Activated T-helper 1 cell treated with Interleukin-2 at 50 U/mL for 16 hours (primary cell): ENCODE data around the gene OBSCN.

Experiments
- DNase-seq: peaks from one replicate; pipeline ENCODE4 v3.0.0-alpha.2; 2020; ENCODE audit warnings: low read depth

OBSCN gene

DNA sequence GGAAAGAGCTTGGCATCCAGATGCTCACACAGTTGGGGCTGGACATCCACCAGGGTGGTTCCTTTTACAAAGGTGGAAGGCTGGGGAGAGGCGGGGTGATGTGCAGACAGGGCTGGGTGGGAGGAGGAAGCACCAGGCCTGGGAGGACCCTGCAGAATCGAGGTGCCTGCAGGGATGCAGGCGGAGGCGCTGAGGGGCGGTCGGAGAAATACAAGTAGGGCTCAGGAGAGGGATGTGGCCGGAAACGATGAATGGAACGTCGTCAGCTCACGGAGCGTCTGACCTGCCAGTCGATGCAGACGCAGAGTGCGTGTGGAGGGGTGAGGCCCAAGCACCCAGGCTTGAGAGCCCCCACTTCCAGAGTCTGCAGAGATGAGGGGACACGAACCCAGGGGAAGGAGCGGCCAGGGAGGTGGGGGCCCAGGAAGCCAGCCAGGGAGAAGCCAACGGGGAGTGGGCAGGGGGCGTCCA, 135.4 kb downstream of the OBSCN start:
- DNase-seq: no peak

- no peak for DNase-seq
Observed at GRCh38 chr1:228344631-228345072, 136.8 kb downstream of the OBSCN start.

DNA sequence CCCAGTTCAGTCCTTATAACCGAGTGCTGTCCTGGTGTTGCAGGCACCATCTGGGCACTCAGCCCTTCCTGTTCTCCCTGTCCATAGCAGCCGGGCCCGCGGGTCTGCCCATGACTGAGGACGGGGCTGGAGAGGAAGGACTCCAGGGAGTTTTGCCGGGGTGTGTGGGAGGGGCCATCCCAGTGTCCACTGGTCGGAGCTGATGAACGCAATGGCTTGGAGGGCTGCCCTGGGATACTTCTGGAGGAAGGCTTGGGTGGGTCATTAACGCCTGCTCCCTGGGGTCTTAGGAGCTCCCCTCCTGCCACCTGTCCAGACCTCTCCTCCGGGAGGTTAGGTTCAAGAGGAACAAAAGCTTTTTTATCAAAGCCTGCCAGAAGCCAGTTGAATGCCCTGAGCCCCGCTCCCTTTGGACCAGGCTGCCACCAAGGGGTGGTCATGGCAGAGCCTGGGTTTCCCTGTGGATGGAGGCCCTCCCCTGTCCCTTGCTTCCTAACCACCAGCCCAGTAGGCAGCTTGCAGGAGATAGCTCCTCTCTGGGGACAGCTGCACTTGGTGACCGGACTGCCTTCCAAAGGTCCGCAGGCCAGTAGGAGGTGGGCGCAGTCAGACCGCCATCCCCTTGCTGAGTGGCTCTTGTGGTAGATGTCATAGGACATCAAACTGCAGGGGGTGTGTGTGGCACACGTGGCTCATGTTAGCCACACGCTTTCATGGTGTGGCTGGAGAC, 137.5 kb downstream of the OBSCN start:
- no peak for DNase-seq

- no peak for DNase-seq
Observed at GRCh38 chr1:228346731-228347130, 138.9 kb downstream of the OBSCN start.

GRCh38 chr1:228347181-228347580, 139.3 kb downstream of the OBSCN start:
- no peak for DNase-seq

DNA sequence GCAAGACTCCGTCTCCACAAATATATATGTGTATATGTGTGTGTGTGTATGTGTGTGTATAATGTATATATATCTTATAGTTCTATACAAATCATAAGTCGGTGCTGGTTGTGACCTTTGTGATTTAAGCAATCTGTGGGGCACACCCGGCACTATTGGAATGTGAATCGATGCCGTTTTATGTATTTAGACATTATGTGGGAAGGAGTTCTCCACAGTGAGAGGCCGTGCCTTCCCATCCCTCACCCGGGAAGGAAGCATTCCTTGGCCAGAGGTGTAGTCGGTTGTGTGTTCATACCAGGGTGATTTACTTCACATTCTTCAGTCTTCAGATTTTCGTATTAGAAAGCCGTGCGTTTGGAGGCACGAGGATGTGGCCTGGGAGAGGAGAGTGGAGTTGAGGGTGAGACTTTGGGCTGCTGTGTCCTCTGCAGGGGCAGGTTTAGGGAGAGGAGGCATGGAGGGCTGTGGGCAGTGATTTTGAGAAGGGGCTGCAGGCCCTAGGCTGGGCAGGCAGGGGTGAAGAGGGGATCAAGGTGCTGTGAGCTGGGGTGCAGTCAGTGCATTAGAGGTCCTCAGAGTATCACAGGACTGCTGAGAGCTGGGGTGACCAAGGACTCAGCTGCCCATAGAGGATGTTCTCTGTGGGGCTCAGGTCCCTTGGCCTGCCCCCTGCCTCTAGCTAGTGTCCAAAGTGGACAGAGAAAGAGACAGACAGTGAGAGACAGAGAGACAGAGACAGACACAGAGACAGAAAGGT, 141.0 kb downstream of the OBSCN start:
- DNase-seq: no peak

DNA sequence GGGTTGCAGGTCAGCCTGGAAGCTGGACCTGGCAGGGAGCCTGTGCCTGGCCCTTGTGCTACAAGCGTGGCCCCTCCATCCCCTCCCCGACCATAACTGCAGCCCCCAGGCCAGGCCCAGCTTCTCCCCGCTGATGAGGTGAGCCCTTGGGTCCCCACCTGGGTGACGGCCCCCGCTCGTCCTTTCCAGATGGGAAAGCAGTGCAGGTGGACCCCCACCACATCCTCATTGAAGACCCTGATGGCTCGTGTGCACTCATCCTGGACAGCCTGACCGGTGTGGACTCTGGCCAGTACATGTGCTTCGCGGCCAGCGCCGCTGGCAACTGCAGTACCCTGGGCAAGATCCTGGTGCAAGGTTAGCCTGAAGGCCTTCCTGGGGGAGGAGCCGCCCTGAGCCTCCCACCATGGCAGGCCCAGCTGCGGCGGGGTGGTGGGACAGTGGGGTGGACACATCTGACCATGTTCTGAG, 141.9 kb downstream of the OBSCN start:
- DNase-seq: no peak

GRCh38 chr1:228350179-228350742, 142.4 kb downstream of the OBSCN start:
- DNase-seq: no peak

DNA sequence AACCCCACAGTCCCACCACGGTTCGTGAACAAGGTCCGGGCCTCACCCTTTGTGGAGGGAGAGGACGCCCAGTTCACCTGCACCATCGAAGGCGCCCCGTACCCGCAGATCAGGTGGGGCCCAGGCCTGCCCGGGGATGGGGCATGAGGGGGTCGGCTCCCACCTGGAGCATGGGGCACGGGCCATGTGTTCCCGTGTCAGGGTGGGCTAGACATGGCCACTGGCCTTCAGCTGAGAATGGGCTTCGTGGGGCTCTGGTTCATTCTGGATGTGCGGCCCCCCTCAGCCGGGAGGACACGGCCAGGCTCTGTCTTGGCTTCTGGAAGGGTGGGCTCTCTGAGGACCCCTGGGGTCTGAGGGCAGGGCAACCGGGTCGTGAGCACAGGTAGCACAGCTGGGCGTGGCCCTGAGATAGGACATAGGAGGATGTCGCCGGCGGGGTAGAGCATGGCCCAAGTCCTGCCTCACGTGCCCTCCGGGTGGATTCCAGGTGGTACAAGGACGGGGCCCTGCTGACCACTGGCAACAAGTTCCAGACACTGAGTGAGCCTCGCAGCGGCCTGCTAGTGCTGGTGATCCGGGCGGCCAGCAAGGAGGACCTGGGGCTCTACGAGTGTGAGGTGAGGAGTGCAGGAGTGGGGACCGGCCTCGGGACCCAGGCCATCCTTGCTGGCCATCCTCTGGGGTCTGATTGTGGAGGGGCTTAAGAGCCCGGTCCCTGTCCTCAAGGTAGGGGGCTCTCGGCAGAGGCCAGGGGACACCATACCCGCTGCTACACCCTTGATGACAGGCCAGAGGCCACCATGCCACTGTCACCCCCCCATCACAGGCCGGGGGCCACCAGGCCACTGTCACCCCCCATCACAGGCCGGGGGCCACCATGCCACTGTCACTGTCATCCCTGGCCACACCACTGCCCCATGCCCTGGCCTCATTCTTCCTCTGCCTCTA, 143.3 kb downstream of the OBSCN start:
- no peak for DNase-seq

- DNase-seq: no peak
Observed at GRCh38 chr1:228351850-228352249, 144.0 kb downstream of the OBSCN start.

GRCh38 chr1:228352677-228353481, 145.0 kb downstream of the OBSCN start:
- DNase-seq: no peak

DNA sequence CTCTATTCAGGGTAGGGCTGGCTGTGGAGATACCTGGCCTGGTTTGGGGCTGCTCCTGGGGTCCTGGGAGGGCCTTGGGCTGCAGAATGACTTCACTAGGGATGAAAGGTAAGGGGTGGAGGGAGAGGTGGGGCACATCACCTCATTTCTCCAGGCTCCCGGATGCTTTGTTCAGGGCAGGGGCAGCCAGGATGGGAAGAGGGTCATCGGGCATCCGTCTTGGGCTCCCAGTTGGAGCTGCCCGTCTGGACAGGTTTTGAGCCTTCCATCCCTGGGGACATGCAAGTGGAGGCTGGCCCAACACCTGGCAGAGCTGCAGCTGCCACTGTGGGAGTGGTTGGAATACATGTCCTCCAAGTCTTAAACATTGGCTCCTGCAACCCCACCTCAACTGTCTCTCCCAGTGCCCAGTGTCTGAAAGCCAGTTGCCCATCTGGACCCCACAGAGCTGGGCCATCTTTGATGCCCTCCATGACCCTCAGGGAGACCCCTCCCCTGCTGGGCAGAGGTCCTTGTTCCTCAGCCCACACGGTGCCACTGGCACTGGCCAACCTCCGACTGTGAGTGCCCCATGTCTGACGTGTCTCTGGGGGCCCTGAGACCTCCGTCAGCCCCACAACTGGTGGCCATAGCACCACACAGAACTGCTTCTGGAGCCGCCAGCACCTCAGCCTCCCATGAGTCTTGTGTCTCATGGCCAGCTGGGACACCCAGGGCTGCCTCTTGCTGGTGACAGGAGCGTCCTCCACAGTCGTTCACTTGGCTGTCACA, 145.9 kb downstream of the OBSCN start:
- DNase-seq: no peak

- DNase-seq: no peak
Observed at GRCh38 chr1:228354390-228355320, 146.8 kb downstream of the OBSCN start.

- no peak for DNase-seq
Observed at GRCh38 chr1:228356897-228357680, 149.2 kb downstream of the OBSCN start.

DNA sequence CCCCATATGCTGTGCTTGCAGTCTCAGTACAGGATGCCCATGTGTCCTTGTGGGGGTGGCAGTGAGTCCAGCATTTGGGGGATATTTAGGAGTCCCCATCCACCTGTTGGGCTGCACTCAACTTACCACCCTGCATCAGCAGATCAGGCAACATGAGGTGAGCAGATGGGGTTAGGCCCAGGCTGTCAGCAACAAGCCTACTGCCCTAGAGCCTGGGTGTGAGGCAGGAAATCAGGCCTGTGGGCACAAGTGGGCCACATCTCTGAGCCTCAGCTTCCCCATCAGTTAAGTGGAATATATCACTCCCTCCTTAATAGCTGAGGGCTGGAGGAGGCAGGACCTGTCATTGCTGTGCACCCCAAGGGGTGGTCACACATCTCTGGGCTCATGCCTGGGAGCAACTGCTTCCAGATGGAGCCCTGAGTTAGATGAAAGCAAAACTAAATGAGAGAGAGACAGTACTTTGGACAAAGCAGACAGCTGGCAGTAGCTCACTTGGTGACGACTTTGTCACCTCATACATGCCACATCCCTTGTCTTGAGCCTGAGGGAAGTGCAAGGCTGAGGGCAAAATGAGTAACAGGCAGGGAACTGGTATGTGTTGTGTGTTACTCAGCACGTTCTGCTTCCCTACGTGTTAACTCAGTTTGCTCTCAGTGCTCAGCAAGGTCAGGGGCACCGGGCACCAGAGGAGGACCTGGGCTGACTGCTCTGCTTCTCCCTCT, 150.4 kb downstream of the OBSCN start:
- no peak for DNase-seq

GRCh38 chr1:228358764-228359612, 151.1 kb downstream of the OBSCN start:
- DNase-seq: no peak
